ENCODE measurements around the gene TENM4. TPM values are rescaled to one million over a fixed set of nuclear protein-coding genes. Genes with fewer than 3 reads are reported as not detected.
A peak's percentile ranks its signal among the peaks of the same experiment; 100 is the strongest.
"Not testable (repeated sequence)": the region's sequence is repeated elsewhere in the genome, so short reads cannot be mapped to it uniquely, and the experiment has no call there.

Gene TENM4
- total RNA-seq, 1 donor from 2014 or later: under 0.01 TPM

DNA sequence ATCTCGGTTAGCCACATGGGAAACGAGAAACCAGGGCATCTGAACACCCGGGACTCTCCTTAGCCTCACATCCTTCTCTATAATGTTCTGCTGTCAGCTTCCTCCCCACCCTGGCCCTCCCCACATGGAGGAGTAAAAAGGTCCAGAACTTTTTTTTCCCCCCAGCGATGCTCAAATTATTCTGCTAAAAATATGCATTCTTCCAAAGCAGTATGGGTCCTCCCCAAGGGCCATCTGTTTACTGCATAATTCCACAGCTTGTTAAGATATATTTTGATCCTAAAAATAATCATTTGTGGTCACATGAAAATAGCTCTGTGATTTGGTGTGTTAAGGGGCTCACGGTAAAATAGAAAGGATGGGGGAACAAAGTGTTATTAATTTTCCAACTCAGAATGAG, 584.6 kb downstream of the TENM4 start:
- DNase-seq (ENCODE audit: low read depth, low spot score): no peak

DNA sequence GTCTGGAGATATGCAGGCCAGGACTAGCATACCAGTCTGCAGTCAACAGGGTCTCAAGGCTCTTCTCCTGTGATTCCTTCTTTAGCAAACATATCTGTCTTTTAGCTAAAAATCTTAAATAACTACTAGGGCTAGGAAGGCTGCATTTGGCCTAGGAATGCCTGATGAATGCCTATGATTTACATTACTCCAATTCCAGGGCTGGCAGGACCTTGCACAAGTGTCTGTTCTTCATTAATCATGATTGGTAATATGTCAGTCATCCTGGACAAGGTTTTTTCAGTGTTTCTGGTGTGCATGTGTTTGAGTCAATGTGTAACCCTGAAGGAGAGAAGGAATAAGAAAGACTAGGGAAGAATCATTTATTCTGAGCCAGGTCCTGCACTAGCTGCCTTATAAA, 585.7 kb downstream of the TENM4 start:
- DNase-seq (ENCODE audit: low read depth, low spot score): no peak

DNA sequence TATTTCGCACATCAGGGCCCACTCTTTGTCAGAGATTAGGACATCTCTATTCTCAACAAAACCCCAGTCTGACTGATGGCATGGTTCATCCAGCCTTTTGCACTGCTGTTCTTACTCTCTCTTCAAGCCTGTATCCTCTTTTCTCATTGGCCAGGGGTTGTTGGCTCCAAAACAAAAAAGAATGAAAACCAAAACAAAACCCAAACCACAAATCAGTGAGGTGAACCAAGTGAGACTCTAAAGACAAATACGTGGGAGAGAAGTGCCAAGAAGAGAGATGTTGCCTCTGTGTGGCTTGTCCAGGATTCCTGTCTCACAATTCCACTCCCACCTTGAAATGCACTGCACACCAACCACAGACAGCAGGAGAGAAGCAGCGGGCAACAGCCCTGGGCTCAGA, 587.3 kb downstream of the TENM4 start:
- no peak for DNase-seq (ENCODE audit: low read depth, low spot score)

DNA sequence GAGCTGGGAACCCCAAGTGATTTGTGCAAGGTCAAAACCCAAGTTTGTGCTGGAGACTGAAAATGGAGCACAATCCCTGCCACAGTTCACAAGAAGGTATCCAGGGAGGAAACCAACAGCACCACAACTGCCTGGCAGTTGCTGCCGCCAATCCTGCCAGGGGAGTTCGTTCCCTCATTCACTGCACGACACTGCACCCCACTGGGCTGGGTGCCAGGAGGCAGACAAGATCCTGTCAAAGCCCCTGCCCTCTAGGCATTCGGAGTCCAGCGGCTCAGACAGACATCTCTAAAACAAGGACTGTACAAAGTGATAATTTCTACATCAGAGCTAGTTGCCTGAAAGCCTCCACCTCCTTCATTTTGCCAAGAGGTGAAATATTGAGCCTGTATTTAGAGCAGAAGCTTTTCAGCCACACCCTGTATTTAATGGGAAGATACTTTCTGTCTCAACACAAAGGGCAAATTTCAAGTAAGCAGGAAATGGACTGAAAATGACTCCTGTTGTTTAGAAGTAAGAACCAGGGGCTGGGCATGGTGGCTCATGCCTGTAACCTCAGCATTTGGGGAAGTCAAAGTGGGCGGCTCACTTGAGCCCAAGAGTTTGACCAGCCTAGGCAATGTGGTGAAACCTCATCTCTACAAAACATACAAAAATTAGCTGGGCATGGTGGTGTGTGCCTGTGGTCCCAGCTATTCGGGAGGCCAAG, 588.8 kb downstream of the TENM4 start:
- DNase-seq (ENCODE audit: low read depth, low spot score): no peak

- no peak for DNase-seq (ENCODE audit: low read depth, low spot score)
These were observed 590.8 kb downstream of the TENM4 start for GRCh38 chr11:78850078-78850477.

DNA sequence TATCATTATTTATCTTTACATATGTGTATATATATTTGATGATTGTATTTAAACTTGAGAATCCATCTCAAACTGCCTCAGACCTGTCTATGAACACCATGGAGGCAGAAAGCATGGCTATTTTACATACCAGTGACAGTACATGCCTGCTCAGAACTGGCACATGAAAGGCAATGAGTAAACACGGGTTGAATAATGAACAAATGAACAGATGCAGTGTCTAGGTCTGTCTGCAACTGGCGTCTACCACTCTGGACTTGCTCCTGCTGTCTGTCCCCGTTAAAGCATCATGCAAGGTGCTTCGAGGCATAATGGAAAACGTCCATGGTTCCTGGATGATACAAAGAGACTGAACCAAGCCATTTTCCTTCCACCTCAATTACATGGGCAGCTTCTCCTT, 594.6 kb downstream of the TENM4 start:
- no peak for DNase-seq (ENCODE audit: low read depth, low spot score)

GRCh38 chr11:78845496-78845895, 595.3 kb downstream of the TENM4 start:
- DNase-seq (ENCODE audit: low read depth, low spot score): no peak

GRCh38 chr11:78841456-78842060, 599.3 kb downstream of the TENM4 start:
- no peak for DNase-seq (ENCODE audit: low read depth, low spot score)

GRCh38 chr11:78840623-78841022, 600.2 kb downstream of the TENM4 start:
- DNase-seq (ENCODE audit: low read depth, low spot score): no peak

- DNase-seq (ENCODE audit: low read depth, low spot score): no peak
These were observed 600.6 kb downstream of the TENM4 start for GRCh38 chr11:78840200-78840599.

DNA sequence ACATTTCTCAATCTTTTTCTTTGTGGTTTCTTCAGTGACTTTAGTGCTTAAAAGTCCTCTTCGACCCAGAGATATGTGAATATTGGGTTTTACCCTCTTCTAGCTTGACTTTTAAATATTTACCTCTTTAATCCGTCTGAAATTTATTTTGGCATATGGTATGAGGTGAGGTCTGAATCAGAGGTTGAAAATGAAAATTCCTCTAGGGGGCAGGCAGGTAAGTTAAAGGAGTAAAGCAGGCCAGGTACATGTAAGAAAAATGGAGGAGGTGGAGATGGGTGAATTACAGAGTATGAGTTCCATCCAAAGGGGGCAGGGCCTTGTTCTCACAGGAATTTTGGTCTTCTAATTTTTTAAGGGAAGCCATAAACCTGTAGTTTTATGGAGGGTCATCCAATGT, 602.4 kb downstream of the TENM4 start:
- DNase-seq (ENCODE audit: low read depth, low spot score): no peak

DNA sequence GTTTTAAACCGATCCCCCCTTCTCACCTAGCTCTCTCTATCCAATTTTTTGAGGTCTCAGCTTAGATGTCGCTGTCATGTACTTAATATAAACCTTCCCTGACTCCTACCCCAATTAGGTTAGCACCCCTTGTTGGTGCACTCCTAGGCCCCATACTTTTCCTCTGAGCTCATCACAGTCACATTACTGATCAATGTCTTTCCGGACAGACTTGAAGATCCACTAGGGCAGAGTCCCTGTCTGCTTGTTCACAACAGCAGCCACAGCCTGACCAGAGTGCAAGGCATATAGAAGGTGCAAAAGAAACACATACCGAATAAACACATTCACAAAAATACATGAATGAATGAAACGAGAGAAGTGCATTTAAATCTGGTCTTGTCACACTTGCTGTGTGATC, 605.2 kb downstream of the TENM4 start:
- no peak for DNase-seq (ENCODE audit: low read depth, low spot score)

- DNase-seq (ENCODE audit: low read depth, low spot score): no peak
These were observed 605.9 kb downstream of the TENM4 start for GRCh38 chr11:78834886-78835285.

- no peak for DNase-seq (ENCODE audit: low read depth, low spot score)
These were observed 607.6 kb downstream of the TENM4 start for GRCh38 chr11:78833237-78833636.

DNA sequence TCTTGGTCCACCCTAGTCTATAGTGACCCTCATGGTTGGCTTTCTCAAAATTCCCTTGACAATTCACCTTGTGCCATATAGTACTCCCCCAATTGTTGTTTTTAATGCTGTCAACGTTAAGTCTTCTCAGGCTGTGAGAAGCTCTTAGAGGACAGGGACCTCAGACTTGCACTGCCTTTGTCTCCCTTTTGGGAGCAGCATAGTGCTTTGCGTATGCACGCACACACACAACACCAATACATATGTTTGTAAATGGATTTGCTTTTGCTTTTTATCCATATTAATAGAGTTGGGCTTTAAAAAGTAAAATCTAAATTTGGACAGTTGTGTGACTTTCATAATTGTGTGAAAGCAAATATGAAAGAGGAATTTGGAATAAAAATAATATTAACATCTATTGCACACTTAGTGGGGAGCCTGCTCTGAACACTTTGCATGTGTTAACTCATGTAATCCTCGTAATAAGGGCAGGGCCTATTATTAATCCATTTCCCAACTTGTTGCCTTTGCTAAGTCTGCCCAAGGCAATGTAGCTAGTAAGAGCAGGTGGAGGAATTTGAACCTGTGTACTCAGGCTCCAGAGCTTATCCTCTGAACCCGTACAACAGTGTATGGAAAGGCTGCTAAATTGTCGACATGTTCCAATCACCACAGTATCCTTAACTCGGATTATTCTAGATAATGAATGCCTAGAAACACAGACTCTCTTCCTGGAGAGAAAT, 608.4 kb downstream of the TENM4 start:
- DNase-seq (ENCODE audit: low read depth, low spot score): no peak

- DNase-seq (ENCODE audit: low read depth, low spot score): no peak
These were observed 609.3 kb downstream of the TENM4 start for GRCh38 chr11:78831571-78831970.

- DNase-seq (ENCODE audit: low read depth, low spot score): no peak
These were observed 610.5 kb downstream of the TENM4 start for GRCh38 chr11:78830277-78830819.

GRCh38 chr11:78829146-78829545, 611.7 kb downstream of the TENM4 start:
- no peak for DNase-seq (ENCODE audit: low read depth, low spot score)

DNA sequence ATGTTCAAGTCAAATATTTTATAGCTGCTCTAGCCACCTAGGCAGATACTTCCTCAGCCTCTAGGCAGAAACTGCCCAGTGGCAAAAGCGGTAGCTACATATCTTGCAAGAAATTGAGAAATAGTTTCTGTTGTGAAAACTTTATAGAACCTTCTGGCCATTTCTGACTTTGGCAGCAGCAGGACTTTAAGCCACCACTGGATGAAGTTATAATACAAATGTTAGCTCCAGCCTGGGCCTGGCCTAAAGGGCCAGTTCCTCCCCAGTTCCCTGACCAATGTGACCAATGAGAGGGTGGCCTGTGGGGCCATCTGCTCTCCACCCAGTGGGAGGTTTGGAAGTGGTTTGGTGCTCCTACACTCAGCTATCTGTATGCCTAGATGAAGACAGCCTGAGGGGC, 612.2 kb downstream of the TENM4 start:
- no peak for DNase-seq (ENCODE audit: low read depth, low spot score)

- not testable (repeated sequence) for DNase-seq (ENCODE audit: low read depth, low spot score)
These were observed 613.5 kb downstream of the TENM4 start for GRCh38 chr11:78827291-78827690.

GRCh38 chr11:78825591-78826020, 615.2 kb downstream of the TENM4 start:
- no peak for DNase-seq (ENCODE audit: low read depth, low spot score)

DNA sequence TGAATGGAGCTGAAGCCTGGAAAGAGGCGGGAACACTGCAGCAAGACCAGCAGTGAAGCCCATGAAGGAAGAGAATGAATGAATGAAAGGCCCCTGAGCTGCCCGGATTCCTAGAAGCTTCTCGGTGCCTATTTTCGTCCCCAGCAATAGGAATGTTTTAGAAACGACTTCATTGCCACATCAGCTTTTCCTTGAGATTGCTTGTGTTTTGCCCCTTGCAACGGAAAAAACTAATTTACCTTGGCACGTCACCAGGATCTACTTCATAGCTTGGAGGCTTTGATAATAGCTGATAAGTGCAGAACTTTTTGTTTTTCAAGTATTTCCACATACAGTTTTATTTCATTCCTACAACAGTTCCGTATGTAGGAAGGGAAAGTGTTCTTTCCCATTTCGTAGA, 617.2 kb downstream of the TENM4 start:
- DNase-seq (ENCODE audit: low read depth, low spot score): peak; percentile 10
